GM10266 (cell line): ENCODE data around the gene RNASE11.
"Not testable (repeated sequence)": the region's sequence is repeated elsewhere in the genome, so short reads cannot be mapped to it uniquely, and the experiment has no call there.

Experiments
- DNase-seq: peaks from one replicate; pipeline ENCODE4 v3.0.0; 2012; ENCODE audit errors: extremely low spot score
- CTCF ChIP-seq: IDR thresholded peaks from 2 replicates; pipeline ENCODE4 v1.5.1; 2012; ENCODE audit warnings: mild to moderate bottlenecking, low read depth; ENCODE audit not compliant: control insufficient read depth, insufficient read depth; ENCODE audit errors: missing control alignments

The RNASE11 gene

DNA sequence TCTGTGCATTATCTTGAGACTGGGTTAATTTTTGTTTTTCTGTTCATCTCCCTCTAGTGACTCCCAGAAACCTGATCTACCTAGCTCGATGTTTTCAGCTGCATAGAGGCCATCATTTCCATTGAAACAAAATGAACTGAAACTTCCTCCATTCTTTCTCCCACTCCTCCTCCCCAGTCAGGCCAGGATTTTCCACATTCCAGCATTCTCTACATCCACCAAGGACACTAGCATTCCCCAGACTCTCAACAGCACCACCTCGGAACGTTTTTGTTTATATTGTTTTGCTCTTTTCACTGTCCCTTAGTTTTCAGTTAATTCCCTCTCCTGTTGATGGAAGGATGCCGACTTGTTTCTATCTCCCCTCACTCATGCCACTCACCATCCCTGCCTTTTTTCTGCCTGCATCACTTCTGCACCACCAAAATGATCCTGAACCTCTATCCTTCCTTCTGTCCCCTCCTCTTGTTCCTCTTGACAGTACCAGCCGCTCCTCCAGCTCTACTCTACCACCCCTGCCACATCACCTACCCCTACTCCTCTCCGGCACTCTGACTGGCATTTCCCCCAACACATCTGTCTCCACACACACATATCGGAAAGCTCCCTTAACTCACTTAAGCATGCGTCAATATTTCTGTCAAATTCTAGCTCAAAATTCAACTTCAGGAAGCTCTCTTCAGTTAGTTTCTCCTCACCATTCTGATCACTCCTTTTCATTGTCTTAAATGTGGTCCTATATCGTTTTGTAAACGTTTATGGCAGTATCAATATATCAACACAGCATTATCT lies 40.5 kb upstream of the RNASE11 start:
- DNase-seq = no peak
- no peak for TF ChIP-seq CTCF

DNA sequence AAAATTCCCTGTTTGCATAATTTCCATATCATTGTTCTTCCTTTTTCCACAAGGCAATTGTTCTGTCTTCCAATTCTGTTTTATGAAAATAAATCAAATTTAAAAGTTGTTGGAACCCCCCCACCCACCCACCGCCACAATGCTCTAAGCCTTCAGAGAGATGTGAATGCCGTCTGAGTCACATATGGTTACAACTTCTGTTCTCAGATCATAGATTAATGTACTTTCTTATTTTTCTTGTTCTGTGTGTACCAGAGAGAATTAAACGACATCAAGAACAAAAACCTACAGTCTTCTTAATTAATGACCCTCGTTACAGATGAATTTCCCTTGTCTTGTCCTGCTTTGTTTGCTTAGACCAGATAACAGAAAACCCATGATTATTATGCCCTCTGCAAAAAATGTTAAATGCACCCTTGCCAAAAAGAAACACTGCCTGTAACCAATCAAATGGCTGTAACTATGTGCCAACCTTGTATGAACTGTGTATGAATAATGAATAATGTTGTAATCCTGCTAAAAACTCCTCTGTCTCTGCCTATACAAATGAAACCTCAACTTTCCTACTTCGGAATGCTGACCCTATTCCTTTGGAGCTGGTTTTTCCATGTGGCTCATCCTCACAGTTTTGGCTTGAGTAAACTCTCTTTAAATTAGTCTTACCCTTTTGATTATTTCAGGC lies 39.7 kb upstream of the RNASE11 start:
- no peak for DNase-seq
- TF ChIP-seq CTCF = no peak

DNA sequence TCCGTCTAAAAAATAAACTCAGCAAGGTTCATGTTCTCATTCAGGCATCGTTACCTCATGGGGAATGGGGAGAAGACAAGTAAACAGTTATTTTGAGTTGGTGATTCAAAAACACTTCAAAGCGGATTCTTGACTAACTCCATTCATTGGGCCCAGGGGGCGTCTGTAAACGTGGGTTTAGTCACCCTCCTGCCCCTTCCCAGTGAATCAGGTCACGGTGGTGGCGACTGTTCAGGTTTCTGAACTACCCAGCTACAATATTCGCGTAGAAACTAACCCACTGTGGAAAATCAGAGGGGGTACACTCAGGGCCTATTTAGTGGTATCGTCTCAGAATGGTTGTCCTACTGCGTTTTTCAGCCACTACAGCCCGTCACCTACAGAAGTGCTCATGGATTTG lies 38.5 kb upstream of the RNASE11 start:
- no peak for TF ChIP-seq CTCF
- no peak for DNase-seq

DNA sequence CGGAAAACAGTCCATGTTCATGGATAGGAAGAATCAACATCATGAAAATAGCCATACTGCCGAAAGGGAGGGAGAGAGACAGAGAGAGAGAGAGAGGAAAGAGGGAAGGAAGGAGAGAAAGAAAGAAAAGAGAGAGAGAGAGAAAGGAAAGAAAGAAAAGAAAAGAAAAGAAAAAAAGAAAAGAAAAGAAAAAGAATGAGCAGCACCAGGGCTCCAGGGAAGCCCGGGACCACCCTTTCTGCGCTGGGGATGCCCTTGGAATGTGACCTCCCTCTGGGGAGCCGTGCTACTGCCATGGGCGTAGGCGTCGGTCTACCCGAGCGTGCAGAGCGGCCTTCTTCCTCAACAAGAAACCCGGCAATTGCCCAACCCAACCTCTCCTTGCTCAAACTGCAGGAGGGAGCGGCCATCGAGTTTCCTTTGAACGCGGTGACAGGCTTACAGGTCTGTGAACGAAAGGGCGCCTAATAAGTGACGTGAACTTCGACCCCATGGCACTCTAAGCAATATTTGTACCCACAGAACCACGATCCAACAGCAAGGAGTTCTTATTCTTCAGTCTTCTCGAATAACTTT lies 36.8 kb upstream of the RNASE11 start:
- no peak for TF ChIP-seq CTCF
- no peak for DNase-seq

- DNase-seq = no peak
- TF ChIP-seq CTCF = no peak
These were observed 36.0 kb upstream of the RNASE11 start for GRCh38 chr14:20623798-20624197.

GRCh38 chr14:20622816-20623291 lies 35.1 kb upstream of the RNASE11 start:
- DNase-seq = no peak
- TF ChIP-seq CTCF = no peak

DNA sequence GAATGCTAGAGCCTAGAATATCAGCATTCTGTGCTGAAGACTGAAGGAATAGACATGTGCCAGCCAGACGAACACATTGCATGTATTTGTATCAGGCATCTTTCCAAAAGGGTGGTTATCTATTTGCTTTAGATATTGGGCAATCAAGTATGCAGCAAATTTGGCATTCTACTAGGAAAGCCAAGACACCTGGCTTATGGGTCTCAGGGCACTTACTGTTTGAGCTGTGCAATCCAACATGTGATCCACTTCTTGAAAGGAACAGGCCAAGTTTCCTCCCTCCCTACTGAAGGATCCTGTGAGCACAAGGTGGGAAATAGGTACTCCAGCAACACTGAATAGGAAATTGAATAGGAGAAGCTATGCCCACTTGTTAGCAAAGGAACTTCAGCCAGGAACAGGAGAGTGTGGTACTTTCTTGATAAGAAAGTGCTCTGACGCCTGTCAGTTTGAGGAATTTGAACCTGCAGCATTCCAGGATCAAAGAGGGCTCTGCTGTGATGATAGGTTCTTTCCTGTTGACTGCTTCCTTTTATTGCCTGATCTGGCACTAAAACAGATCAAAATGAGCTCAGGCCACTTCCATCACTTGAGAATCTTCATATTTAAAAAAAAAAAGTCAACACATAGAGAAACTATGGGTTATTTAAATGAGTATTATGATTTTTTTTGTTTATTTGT lies 33.1 kb upstream of the RNASE11 start:
- TF ChIP-seq CTCF = no peak
- DNase-seq = no peak

DNA sequence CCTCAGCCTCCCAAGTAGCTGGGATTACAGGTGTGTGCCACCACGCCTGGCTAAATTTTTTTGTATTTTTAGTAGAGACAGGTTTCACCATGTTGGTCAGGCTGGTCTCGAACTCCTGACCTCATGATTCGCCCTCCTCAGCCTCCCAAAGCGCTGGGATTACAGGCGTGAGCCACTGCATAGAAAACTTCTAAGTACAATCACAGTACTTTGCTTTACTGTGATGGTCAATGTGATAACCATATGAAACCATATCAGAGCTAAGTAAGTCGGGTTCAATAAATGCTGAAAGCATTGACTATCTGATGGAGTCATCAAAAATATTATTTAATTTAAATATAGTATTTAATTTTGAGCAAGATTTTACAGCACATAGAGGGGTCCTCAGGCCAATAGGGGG lies 31.9 kb upstream of the RNASE11 start:
- not testable (repeated sequence) for DNase-seq
